Endothelial cell of umbilical vein (primary cell): ENCODE results near the gene DSG2. TPM values are rescaled to one million over a fixed set of nuclear protein-coding genes. Genes with fewer than 3 reads are reported as not detected.

Experiments
- BruUV-seq: library from RNA; stranded (reverse); fragments of 400-500 nt; replicated peaks from 2 replicates; lab custom pipeline; 2021; lab: Mats Ljungman, UMichigan
- CTCF ChIA-PET: fragments of 300-600, 350-600 bp; sonication (Branson Sonifier 250); formaldehyde crosslinking; loops from one replicate; lab custom pipeline; 2021; ENCODE audit warnings: antibody characterized with exemption, inconsistent platforms; lab: Charles Lee
- POLR2A ChIA-PET: fragments of 300-600, 350-600 bp; sonication (Branson Sonifier 250); formaldehyde crosslinking; loops from one replicate; lab custom pipeline; 2021; ENCODE audit warnings: antibody characterized with exemption, inconsistent platforms; lab: Charles Lee
- DNase-seq: peaks from one replicate; pipeline ENCODE4 v3.0.0-alpha.2; 2011; ENCODE audit warnings: low read depth, low spot score
- FAIRE-seq: peaks from 2 replicates; lab custom pipeline; 2011; peaks lifted over from hg19 to GRCh38; lab: Jason Lieb, UNC
- H2AFZ ChIP-seq: 2 replicates; pipeline ENCODE4 v1.6.0; 2012; ENCODE audit warnings: low read depth, low read length, control low read depth, inconsistent platforms
- H3K27ac ChIP-seq: 2 replicates; pipeline ENCODE4 v1.5.1; 2011; ENCODE audit warnings: low read depth, mild to moderate bottlenecking, control low read depth, low read length, moderate library complexity; ENCODE audit not compliant: insufficient read depth
- H3K27me3 ChIP-seq, 2 experiments: 2 replicates each; pipeline versions ENCODE4 v1.6.0 to v1.6.1; 2011; ENCODE audit warnings: low read length in 2 of 2, mixed read lengths in 1 of 2; ENCODE audit not compliant: control insufficient read depth in 2 of 2, insufficient read depth in 2 of 2
- H3K36me3 ChIP-seq, 2 experiments: 2 replicates in 1 of 2; 3 replicates in 1 of 2; pipeline ENCODE4 v1.5.1; 2011; ENCODE audit warnings: low read length in 2 of 2, mild to moderate bottlenecking in 1 of 2, moderate library complexity in 1 of 2; ENCODE audit not compliant: control insufficient read depth in 2 of 2, insufficient read depth in 2 of 2; ENCODE audit errors: extremely low read depth in 1 of 2
- H3K4me1 ChIP-seq: 3 replicates; pipeline ENCODE4 v1.5.1; 2011; ENCODE audit warnings: mild to moderate bottlenecking, low read length; ENCODE audit not compliant: control insufficient read depth, insufficient read depth; ENCODE audit errors: extremely low read depth
- H3K4me2 ChIP-seq: 2 replicates; pipeline ENCODE4 v1.6.1; 2011; ENCODE audit warnings: low read length, control low read depth, mixed read lengths; ENCODE audit not compliant: insufficient read depth
- H3K4me3 ChIP-seq, 3 experiments: fragments of 200-600 bp in 1 of 3; sonication (generic), shearing (Covaris generic) in 1 of 3; replicated peaks in 1 of 3; 2 replicates each; pipeline ENCODE4 v1.5.1; 2011 to 2016; ENCODE audit warnings: control low read depth in 3 of 3, low read length in 3 of 3, mild to moderate bottlenecking in 2 of 3, inconsistent platforms in 1 of 3, low read depth in 1 of 3, moderate library complexity in 1 of 3; ENCODE audit not compliant: insufficient read depth in 1 of 3
- H3K79me2 ChIP-seq: 2 replicates; pipeline ENCODE4 v1.6.0; 2012; ENCODE audit warnings: low read length, inconsistent platforms; ENCODE audit not compliant: control insufficient read depth, insufficient read depth
- H3K9ac ChIP-seq: replicated peaks from 2 replicates; pipeline ENCODE3; 2011; ENCODE audit warnings: low read length, control low read depth; ENCODE audit not compliant: insufficient read depth; ENCODE audit errors: extremely low read depth
- H3K9me1 ChIP-seq: replicated peaks from 3 replicates; pipeline ENCODE4 v1.6.0; 2011; ENCODE audit warnings: mild to moderate bottlenecking, low read length; ENCODE audit not compliant: control insufficient read depth, insufficient read depth; ENCODE audit errors: extremely low read depth
- H3K9me3 ChIP-seq: replicated peaks from 2 replicates; pipeline ENCODE4 v1.5.1; 2012; ENCODE audit warnings: low read length, inconsistent platforms; ENCODE audit not compliant: control insufficient read depth, insufficient read depth
- H4K20me1 ChIP-seq: replicated peaks from 2 replicates; pipeline ENCODE3; 2011; ENCODE audit warnings: mild to moderate bottlenecking, low read length; ENCODE audit not compliant: control insufficient read depth, insufficient read depth; ENCODE audit errors: extremely low read depth
- CTCF ChIP-seq, 2 donors: IDR thresholded peaks; 1 replicate in 1 of 2; 2 replicates in 1 of 2; pipeline ENCODE4 v1.5.1; 2011; ENCODE audit warnings: low read length in 2 of 2, mild to moderate bottlenecking in 2 of 2, moderate library complexity in 2 of 2, control low read depth in 1 of 2, inconsistent platforms in 1 of 2, low read depth in 1 of 2; ENCODE audit not compliant: insufficient read depth in 1 of 2; ENCODE audit errors: extremely low read depth in 1 of 2
- EZH2 ChIP-seq: IDR thresholded peaks from 2 replicates; pipeline ENCODE4 v1.6.1; 2012; ENCODE audit warnings: borderline replicate concordance, low read depth, mild to moderate bottlenecking, moderate library complexity, low read length, inconsistent platforms; ENCODE audit not compliant: severe bottlenecking
- FOS ChIP-seq: IDR thresholded peaks from 2 replicates; pipeline ENCODE4 v1.6.1; 2011; ENCODE audit warnings: mild to moderate bottlenecking, low read length, moderate library complexity, borderline replicate concordance; ENCODE audit not compliant: insufficient read depth
- GATA2 ChIP-seq: IDR thresholded peaks from 2 replicates; pipeline ENCODE4 v1.7.0; 2011; ENCODE audit warnings: low read depth, mild to moderate bottlenecking, moderate library complexity, mixed read lengths, low read length; ENCODE audit not compliant: insufficient read length, insufficient read depth
- JUN ChIP-seq: IDR thresholded peaks from 2 replicates; pipeline ENCODE4 v1.6.1; 2011; ENCODE audit warnings: borderline replicate concordance, low read depth; ENCODE audit not compliant: insufficient read length, insufficient read depth
- MAX ChIP-seq: IDR thresholded peaks from 2 replicates; pipeline ENCODE4 v1.6.1; 2011; ENCODE audit not compliant: insufficient read depth, insufficient read length
- MYC ChIP-seq: IDR thresholded peaks from one replicate; pipeline ENCODE4 v1.6.1; 2011; ENCODE audit warnings: mild to moderate bottlenecking, low read depth, low read length
- POLR2A ChIP-seq: IDR thresholded peaks from 2 replicates; pipeline ENCODE4 v1.6.1; 2012; ENCODE audit warnings: low read depth, mild to moderate bottlenecking, control low read depth, low read length
- POLR2AphosphoS5 ChIP-seq: IDR thresholded peaks from 2 replicates; pipeline ENCODE4 v1.6.1; 2012; ENCODE audit warnings: low read depth, mild to moderate bottlenecking, control low read depth, low read length, moderate library complexity; ENCODE audit not compliant: insufficient read depth
- dilution Hi-C: fragments of 300-500 bp; cut with MboI; formaldehyde crosslinking; loops from one replicate; pipeline ENCODE4 v1.15.0; 2019; ENCODE audit warnings: low sequenced_read_pairs; ENCODE audit not compliant: extremely low pct_ligation_motif_present
- intact Hi-C: fragments of 100-400 bp; cut with micrococcal nuclease; formaldehyde crosslinking; loops from one replicate; pipeline ENCODE4 v1.10.0; 2022
- polyA plus RNA-seq, 4 experiments: library from polyadenylated mRNA; depleted of rRNA in 3 of 4; stranded (reverse) in 3 of 4; unstranded in 1 of 4; fragments of >200 nt; gene quantifications; 2 replicates each; pipeline versions ENCODE4 v1.2.1 to v1.2.3, GENCODE V29; 2011 to 2012; ENCODE audit warnings: missing spikeins in 1 of 4
- total RNA-seq: library from RNA; stranded (reverse); gene quantifications from 2 replicates; pipeline ENCODE4 v1.2.3, GENCODE V29; 2021

DSG2 gene
- total and polyA plus RNA-seq, 2 donors (not counting 3 experiments of a cell fraction or from before 2014, with no cell fraction given): 0.04 TPM

GRCh38 chr18:31503011-31503410 is 5.0 kb downstream of the DSG2 start:
- H3K4me1 ChIP-seq: no peaks in the 10 kb centered on the region
- H3K27ac ChIP-seq: no peak overlapping the region
- dilution Hi-C loops (no loop called here), intact Hi-C loops (no loop called here)
- H3K36me3 ChIP-seq: no peaks in the 10 kb centered on the region
- H2AFZ ChIP-seq: no peak overlapping the region
- H3K4me3 ChIP-seq: no peak overlapping the region
- H4K20me1 ChIP-seq: no peaks in the 10 kb centered on the region
- TF ChIP-seq POLR2A (no peak), FOS (no peak), EZH2 (no peak), MAX (no peak), CTCF (IDR thresholded peaks at IDR 0.05; ENCODE audit: extremely low read depth in 1 of 2, insufficient read depth in 1 of 2, low read depth in 1 of 2, low read length in 2 of 2) (no peak), GATA2 (no peak), POLR2AphosphoS5 (no peak), JUN (no peak), MYC (no peak)
- H3K4me2 ChIP-seq: no peak overlapping the region
- H3K79me2 ChIP-seq: no peaks in the 10 kb centered on the region
- DNase-seq: no peak
- H3K27me3 ChIP-seq: peaks cover 9 to 20% of the 10 kb centered on the region in 2 experiments
- POLR2A ChIA-PET: no interaction called here
- no peak overlapping the region for H3K9ac ChIP-seq
- FAIRE-seq: no peak
- CTCF ChIA-PET: no interaction called here
- no TSS peak for BruUV-seq
- no peaks in the 10 kb centered on the region for H3K9me1 ChIP-seq
- H3K9me3 ChIP-seq: no peaks in the 10 kb centered on the region
